ENCODE data around the gene LMBR1.

GRCh38 chr7:156702399-156702798 is 190.6 kb downstream of the LMBR1 start:
- TF ChIP-seq EZH2 (IDR thresholded peaks at IDR 0.05; ENCODE audit: insufficient read depth, low read length) (no peak), CTCF (IDR thresholded peaks at IDR 0.05; ENCODE audit: insufficient read depth, low read depth, low read length) (no peak)

Data from astrocyte (in vitro differentiated cells and primary cell).